Superior temporal gyrus (tissue), 1 donor: Measurements from ENCODE around the gene PLCG1.
A peak's percentile ranks its signal among the peaks of the same experiment; 100 is the strongest.

Experiments
- DNase-seq: peaks from one replicate; pipeline ENCODE4 v3.0.0-alpha.2; 2016; ENCODE audit errors: extremely low spot score

PLCG1 gene

GRCh38 chr20:41167118-41167470 is 29.8 kb downstream of the PLCG1 start:
- no peak for DNase-seq

- no peak for DNase-seq
Observed at GRCh38 chr20:41167481-41168253, 30.3 kb downstream of the PLCG1 start.

GRCh38 chr20:41168281-41169161 is 31.2 kb downstream of the PLCG1 start:
- no peak for DNase-seq

- DNase-seq = no peak
Observed at GRCh38 chr20:41169162-41169690, 31.9 kb downstream of the PLCG1 start.

GRCh38 chr20:41169791-41170351 is 32.5 kb downstream of the PLCG1 start:
- DNase-seq = no peak

- DNase-seq = no peak
Observed at GRCh38 chr20:41170386-41171105, 33.2 kb downstream of the PLCG1 start.

- no peak for DNase-seq
Observed at GRCh38 chr20:41171736-41172295, 34.5 kb downstream of the PLCG1 start.

GRCh38 chr20:41172296-41173140 is 35.2 kb downstream of the PLCG1 start:
- no peak for DNase-seq

GRCh38 chr20:41173161-41173721 is 35.9 kb downstream of the PLCG1 start:
- peak; percentile 94 for DNase-seq

GRCh38 chr20:41173791-41174341 is 36.5 kb downstream of the PLCG1 start:
- DNase-seq = no peak

- DNase-seq = no peak
Observed at GRCh38 chr20:41174373-41174772, 37.0 kb downstream of the PLCG1 start.

GRCh38 chr20:41174782-41175181 is 37.4 kb downstream of the PLCG1 start:
- no peak for DNase-seq

- no peak for DNase-seq
Observed at GRCh38 chr20:41175201-41175651, 37.9 kb downstream of the PLCG1 start.

- peak; percentile 42 for DNase-seq
Observed at GRCh38 chr20:41175727-41176330, 38.5 kb downstream of the PLCG1 start.

GRCh38 chr20:41176711-41177552 is 39.6 kb downstream of the PLCG1 start:
- no peak for DNase-seq

GRCh38 chr20:41177636-41178035 is 40.3 kb downstream of the PLCG1 start:
- DNase-seq = peak; percentile 63

- DNase-seq = no peak
Observed at GRCh38 chr20:41178495-41178894, 41.2 kb downstream of the PLCG1 start.

GRCh38 chr20:41178904-41179432 is 41.6 kb downstream of the PLCG1 start:
- peak; percentile 78 for DNase-seq
